GM19463 (cell line): ENCODE results near the gene CPED1.
"Not testable (repeated sequence)": the region's sequence is repeated elsewhere in the genome, so short reads cannot be mapped to it uniquely, and the experiment has no call there.

Source experiments
- ATAC-seq: cut with Tn5 transposase; IDR thresholded peaks from one replicate; pipeline ENCODE4 v1.9.1; 2021; ENCODE audit warnings: mild to moderate bottlenecking, moderate library complexity; ENCODE audit not compliant: unreplicated experiment

CPED1 gene

DNA sequence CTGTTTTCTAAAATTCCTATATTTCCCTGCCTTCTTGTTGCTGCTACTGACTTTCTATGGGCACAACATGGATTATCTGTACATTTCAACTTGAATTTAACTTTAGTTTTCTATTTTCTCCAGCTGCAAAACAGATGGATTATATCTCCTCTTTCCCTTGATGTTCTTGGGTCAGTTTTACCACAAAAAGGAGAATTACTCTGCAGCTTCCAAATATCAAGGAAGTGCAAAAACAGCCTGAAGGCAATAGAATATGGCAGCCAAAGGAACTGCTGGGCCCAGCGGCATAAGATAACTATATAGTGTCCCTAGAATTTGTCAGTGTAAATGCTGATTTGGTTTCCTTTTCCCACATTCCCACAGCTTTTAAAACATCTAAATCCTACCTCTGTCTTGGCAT, 29.1 kb downstream of the CPED1 start:
- ATAC-seq, result no peak

DNA sequence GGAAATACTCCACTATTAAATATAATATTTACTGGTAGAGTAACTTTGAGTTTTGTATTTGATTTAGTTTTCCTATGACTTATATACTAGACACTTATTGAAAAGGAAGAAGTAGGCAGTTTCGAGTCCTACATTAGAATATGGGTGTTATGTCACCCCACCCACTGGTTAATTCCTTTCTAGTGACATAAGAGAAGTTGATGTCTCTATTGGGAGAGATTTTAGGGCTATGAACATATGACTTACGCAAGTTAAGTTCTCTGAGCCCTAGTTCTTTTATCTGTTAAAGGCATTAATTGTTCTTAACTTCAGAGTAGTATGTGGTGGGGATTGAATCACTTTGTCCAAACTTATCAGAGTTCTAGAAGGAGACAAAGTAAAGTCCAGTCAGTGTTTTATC, 30.5 kb downstream of the CPED1 start:
- no peak for ATAC-seq

DNA sequence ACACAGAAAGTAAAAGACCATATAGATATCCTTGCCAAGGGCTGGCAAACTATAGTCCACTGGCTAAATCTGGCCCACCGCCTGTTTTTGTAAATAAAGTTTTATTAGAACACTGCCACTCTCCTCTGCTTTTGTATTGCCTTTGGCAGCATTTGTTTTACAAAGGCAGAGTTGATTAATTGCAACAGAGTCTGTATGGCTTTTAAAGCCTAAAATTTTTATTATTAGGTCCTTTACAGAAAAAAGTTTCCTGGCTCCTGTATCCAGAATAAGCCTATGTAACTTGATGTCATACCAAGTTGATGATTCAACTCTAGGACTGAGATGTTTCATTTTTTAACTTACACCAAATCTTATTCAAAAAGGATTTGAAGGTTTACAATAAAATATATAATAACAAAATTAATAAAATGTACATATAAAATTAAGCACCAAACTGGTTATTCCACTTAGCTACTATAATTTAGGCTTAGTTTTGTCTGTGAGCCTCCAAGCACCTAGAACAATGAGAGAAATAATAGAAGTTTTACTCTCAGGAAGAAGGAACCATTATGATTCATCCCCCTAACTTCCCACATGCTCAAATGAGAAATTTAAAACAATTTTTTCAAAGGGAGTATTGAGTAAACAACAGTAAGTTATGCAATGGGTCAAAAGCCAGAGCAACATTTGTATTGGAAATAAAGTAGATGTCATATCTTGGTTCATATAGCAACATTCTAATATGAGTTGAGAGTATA, 31.9 kb downstream of the CPED1 start:
- no peak for ATAC-seq

DNA sequence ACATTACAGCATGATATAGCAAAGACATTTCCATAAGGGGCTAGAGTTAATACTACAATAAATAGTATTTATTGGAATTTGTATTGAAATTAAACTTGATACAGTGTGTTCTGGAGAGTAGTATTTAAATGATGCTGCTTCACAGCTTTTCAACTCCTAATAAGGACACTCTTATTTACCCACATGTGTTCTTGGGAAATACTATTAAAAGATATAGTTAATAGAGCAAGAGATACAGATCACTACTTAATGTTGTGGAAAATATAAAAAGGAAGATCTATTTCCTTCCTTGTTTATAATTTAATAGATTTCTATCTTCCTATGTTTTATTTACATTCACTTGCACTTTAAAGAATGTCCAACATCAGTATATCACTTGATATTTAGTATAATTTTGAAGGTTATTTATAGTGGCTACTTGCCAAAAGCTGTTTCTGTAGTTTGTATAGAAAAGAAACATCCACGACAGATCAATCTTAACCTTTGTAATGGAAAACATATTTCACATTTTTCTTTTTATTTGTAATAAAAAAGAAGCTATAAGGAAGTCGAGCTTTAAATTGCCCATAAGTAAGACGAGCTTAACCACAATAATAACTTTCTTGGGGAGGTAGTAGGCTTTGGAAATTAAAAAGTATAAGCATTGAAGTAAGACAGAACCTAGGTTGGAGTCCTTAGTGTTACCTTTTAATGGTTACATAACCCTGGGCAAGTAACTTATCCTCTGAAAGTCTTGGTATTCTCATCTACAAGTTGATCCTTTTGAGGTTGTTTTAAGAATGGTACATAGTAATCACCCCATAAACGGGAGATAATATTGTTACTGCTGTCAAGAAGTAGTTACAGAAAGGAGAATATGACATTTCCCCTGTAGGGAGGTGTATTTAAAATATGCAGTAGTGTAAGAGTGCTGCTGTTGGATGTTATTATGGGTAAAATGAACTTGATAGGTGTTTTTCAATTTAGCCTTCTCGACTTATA, 32.8 kb downstream of the CPED1 start:
- no peak for ATAC-seq

DNA sequence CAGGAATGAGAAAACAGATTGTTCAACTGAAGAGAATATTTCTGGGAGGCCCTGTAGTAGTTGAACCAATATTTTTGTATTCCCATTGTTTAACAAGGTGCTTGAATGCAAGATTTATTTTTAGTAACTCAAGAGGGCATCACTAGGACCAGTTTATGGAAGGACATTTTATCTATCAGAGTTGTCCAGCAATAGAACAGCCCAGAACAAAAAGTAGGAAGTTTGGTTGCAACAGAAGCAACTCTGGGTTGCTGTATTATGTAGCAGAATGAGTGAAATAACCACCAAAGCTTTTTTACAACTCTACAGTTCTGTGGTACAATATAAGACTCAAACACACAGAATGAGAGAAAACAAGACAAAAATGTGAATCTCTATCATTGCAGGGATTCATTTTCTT, 34.7 kb downstream of the CPED1 start:
- no peak for ATAC-seq

DNA sequence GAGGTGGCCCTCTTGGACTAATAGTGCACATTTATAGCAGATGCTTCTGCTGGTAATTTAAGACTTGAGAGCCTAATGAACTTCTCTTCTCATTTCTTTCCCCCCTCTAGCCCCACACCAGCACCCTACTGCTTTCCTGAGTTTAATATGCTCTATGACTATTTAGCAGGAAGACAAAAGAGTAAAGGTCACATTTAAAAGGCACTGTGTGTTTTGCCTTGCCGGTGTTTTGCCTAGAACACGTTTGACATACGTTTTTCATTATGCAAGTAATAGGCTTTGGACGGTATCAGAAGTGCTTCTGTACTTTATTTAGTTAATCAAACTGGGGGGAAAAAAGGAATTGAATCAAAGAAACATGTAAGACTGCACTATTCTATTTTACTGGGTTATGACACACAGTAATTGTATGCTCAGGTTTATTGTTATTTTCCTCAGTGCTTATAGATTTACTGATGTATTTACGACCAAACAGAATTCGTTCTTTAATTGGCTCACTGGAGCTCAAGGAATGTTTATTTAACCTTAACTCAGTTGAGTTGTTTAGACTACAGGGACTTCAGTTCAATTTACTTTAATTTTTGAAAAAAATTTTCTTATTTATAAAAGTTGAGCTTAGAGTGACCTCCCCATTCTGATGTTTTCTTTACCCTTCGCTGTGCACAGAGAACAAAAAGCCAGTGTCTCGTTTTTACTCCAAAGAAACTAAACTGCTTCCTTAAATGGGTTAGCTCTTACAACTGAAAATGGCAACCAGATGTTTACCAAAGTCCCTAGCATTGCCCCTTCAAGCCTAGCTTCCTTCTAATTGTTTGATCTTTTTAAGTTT, 35.4 kb downstream of the CPED1 start:
- no peak for ATAC-seq

DNA sequence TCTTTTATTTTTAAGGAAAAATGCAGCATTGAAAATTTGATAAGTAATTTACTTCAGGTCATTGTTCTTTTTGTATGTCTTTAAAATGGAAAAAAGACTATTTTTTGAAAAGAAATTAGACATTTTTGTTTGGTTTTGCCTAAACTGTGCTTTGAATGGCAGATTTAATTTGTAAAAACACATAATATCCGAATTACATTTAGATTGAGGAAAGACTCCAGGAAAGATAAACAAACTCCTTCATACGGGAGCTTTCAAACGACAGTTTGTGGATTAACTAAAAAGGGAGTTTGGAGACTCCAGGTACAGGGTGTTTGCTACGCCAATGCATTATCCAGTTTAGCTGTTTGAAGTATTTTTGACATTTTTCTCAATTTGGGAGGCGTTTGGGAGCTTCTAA, 36.1 kb downstream of the CPED1 start:
- ATAC-seq, result no peak

DNA sequence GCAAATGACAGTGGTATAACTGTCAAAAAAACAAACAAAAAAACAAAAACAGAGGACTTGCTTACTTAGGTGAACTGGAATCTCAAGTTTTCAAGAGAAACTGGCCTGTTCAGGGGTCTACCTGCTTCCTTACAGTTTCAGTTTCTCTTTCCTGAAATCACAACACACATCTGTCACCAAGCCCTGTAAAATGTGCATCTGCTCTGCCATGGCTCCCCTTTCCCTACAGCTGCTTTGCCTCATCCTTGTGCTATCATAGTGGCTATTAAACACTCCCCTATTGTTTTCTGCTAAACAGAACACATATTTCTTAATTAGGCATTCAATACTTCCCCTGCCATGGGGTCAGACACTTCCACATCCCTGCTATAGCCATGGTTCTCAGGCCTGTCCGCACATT, 37.6 kb downstream of the CPED1 start:
- ATAC-seq, result no peak

DNA sequence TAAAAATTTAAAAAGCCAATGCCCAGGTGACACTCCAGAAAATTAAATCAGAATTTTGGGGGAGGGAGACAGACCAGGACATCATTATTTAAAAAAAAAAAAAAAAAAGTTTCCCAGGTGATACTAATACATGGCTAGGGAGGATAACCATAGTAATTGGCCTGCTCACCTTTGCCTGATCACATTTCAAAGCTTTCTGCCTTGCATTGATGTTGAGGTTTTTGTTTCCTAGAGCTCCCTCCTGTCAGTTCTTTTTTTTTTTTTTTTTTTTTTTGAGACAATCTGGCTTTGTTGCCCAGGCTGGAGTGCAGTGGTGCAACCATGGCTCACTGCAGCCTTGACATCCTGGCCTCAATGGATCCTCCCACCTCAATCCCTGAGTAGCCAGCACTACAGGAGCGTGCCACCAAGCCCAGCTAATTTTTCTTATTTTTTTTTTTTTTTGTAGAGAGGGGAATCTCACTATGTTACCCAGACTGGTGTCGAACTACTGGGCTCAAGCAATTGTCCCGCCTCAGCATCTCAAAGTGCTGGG, 38.1 kb downstream of the CPED1 start:
- ATAC-seq, result no peak

DNA sequence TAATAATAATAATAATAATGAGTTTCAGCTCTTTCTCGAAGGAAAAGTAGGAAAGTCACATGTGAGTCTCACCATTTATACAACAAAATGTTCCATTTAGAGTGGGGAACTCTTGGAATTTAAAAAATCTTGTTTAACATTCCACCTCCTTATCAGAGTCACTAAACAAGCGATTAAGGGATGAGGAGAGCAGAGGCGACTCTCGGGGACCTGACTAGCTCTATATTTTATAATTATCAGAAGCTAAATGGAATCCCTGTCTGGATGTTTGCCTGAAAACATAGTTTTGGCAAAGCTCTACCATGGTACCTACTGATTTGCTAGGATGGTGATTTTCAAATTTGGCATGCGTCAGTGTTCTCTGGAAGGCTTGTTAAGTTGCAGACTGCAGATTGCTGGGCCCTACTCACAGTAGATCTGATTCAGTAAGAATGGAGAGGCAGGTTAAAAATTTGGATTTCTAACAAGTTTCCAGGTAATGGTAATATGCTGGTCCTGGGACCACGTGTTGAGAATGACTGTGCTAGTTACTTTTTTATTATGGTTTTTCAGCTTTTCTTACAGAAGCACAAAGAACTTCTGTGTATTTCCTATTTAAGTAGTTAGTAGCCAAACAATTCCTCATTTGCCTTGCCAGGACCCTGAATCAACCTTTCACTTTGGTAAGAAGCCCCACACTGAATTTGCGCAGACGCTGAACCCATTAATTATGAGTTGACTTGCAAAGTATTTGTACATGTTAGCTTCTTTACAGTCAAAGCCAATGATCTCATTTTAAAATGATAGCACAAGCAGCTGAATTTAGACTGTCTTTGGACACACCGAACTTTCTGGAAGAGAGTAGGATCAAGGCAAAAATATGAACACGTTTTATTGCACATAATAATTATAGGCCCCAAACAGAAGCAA, 39.5 kb downstream of the CPED1 start:
- no peak for ATAC-seq

DNA sequence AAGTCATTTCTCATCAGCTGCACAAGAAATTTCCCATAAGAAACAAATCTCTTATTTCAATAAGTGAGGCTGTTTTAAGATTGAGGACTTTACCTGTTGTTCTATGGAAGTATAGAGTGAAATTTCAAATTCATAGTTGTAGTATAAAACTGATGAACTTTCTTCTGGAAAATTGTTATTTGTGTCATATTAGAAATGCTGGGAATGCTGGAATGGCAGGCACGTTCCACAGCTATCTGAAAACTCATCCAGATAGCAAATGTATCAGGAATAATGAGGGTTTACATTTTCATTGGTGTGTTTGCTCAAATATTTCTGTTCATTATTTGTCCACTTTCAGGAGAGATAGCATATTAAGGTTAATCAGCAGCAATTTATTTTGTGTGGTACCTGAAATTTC, 40.8 kb downstream of the CPED1 start:
- ATAC-seq, result no peak

DNA sequence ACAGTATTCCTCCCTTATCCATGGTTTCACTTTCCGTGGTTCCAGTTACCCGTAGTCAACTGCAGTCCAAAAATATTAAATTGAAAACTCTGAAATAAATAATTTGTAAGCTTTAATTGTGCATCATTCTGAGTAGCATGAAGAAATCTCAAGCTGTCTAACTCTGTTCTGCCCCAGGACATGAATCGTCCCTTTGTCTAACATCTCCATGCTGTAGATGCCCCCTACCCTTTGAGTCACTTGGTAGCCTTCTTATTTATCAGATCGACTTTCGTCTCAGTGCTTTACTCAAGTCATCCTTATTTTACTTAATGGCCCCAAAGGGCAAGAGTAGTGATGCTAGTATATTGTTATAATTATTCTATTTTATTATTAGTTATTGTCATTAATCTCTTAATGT, 41.8 kb downstream of the CPED1 start:
- ATAC-seq, result no peak

DNA sequence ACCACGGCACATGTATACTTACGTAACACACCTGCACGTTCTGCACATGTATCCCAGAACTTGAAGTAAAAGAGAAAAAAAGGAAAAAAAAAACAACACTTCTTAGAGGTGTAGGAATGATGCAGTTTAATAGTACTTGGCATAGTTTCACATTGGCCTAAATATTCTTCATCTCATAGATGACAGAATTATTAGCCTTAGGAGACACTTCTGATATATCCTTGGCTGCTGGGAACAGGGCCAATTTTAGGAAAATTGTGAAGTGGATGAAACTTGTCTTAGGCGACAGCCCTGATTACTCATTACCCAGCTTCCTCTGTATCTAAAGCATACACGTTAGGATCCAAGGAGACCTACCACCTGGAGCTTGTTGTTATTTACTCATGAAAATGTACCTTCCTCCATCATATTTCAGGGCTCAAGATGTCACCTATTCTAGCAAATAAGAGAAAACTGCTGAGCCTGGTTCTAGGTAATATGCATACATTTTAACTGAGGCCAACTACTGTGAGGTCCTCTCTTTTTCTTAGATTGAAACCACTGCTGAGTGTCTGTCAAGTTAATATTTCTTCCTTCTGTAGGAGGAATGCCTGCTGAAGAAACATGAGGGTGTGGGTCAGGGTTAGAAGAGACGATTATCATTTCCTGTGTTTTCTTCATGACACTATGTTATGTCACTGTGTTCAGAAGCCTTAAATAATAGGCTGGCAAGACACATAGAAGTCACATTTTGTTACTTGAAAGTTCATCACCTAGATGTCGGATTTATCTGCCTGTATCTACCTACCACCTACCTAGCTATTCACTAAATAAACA, 44.3 kb downstream of the CPED1 start:
- no peak for ATAC-seq

DNA sequence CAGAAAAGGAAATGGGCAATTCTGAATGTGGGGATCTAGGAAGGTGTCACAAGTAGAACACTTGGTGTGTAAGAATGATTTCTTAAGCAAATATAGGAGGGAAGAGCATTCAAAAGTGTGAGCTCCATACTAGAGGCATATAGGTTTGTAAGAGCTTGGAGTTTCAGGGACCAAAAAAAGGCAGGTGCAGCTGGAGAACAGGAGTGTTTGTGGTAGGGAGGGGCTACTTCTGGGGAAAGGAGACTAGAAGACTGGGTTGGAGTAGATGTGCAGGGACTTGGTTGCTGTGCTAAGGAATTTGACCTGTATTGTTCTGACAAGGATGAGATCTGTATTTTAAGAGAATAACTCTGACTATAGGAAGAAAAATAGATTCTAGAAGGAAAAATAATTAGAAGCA, 46.4 kb downstream of the CPED1 start:
- ATAC-seq, result no peak

DNA sequence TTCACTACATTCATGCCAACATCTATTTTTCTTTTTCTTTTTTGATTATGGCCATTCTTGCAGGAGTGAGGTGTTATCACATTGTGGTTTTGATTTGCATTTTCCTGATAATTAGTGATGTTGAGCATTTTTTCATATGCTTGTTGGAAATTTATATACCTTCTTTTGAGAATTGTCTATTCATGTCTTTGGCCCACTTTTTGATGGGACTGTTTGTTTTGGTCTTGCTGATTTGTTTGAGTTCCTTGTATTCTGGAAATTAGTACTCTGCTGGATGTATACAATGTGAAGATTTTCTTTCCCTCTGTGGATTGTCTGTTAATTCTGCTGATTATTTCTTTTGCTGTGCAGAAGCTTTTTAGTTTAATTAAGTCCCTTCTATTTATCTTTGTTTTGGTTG, 48.3 kb downstream of the CPED1 start:
- ATAC-seq, result not testable (repeated sequence)

DNA sequence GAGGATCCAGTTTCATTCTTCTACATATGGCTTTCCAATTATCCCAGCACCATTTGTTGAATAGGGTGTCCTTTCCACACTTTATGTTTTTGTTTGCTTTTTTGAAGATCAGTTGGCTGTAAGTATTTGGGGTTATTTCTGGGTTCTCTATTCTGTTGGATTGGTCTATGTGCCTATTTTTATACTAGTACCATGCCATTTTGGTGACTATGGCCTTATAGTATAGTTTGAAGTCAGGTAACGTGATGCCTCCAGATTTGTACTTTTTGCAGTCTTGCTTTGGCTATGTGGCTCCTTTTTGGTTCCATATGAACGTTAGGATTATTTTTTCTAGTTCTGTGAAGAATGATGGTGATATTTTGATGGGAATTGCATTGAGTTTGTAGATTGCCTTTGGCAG, 48.8 kb downstream of the CPED1 start:
- not testable (repeated sequence) for ATAC-seq

DNA sequence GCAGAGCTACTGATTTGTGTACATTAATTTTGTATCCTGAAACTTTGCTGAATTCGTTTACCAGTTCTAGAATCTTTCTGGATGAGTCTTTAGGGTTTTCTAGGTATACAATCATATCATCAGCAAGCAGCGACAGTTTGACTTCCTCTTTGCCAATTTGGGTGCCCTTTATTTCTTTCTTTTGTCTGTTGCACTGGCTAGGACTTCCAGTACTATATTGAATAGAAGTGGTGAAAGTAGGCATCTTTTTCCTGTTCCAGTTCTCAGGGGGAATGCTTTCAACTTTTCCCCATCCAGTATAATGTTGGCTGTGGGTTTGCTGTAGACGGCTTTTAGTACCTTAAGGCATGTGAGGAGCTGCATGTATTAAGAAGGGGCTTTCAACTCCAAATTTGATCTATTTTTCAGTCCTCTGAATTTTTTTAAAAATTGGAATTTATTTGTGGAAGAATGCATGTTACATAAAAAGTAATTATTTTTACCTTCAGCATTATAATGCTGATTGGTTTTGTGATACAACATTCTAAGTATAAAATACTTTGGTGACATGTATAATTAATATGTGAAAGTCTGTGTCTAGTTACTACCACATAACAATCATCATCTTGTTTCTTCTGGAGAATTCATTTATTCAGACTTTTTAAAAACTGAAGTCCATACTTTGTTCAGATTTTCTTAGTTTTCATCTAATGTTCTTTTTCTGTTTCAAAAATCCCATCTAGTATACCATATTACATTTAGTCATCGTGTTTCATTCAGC, 49.6 kb downstream of the CPED1 start:
- ATAC-seq, result no peak

DNA sequence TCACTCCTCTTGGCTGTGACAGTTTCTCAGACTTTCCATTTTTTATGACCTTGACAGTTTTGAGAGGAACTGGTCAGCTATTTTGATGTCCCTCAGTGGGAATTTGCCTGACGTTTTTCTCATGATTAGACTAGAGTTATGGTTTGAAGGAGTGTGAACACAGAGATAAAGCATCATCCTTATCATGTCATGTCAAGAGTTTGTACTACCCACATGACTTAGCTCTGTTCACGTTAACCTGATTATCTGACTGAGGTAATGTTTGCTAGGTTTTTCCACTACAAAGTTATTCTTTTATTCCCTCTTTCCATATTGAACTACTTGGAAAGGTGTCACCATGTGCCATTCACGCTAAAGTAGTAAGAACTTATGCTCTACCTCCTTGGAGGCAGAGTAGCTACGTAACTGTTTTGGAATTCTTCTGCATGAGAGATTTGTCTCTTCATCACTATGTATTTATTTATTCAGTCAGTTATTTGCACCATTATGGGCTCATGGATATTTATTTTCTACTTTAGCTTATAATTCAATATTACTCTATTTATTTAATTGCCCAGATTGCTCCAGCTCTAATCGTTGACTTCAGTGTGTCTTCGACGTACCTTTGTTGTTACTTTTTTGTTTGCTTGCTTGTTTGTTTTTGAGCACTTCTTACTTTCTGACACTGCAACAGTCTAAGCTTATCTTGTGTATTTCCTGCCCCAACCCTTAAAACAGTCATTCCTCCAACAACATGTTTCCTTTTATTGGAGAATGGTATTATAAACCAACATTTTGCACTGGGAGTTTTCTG, 50.4 kb downstream of the CPED1 start:
- no peak for ATAC-seq
